HG03442 (cell line): Measurements from ENCODE around the gene EVI2A.
"Not testable (repeated sequence)": the region's sequence is repeated elsewhere in the genome, so short reads cannot be mapped to it uniquely, and the experiment has no call there.

Experiments
- ATAC-seq: cut with Tn5 transposase; IDR thresholded peaks from one replicate; pipeline ENCODE4 v1.9.1; 2021; ENCODE audit warnings: mild to moderate bottlenecking, moderate library complexity; ENCODE audit not compliant: unreplicated experiment

Gene EVI2A

DNA sequence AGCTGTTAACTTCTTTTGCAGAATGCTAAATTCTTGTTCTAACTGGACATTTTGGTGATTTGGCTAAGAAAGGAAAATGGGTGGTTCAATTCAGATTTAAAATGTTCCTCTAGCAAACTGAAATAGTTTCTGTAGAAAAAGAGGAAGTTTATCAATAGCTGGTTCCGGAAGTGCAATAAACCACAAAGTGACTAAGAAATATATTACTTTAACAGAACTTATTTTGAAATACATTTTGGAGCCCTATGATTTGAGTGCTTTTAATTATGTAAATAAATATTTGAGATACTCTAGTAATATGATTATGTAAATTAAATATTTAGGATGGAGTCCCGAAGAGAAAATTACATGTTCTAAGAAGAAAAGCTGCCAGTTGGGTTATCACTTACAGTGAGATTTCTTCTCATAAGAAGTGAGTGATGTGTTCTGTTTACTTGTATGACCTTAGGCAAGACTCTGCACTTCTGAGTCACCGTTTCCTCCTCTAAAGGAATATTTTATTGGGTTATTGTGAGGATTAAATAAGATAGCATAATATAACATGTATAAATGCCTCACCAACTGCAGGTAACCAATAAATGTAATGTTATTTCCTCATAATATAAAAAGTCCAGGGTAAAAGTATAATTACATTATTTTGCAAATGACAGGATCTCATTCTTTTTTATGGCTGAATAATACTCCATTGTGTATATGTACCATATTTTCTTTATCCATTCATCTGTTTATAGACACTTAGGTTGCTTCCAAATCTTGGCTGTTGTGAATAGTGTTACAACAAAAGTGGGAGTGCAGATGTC, 7.2 kb downstream of the EVI2A start, which contains the start of gene EVI2B:
TSS of gene EVI2B (minus strand) at position 73 of the 800 bp plus-strand sequence. CDS start 8,445 bp downstream, outside the sequence.
- ATAC-seq, result no peak

DNA sequence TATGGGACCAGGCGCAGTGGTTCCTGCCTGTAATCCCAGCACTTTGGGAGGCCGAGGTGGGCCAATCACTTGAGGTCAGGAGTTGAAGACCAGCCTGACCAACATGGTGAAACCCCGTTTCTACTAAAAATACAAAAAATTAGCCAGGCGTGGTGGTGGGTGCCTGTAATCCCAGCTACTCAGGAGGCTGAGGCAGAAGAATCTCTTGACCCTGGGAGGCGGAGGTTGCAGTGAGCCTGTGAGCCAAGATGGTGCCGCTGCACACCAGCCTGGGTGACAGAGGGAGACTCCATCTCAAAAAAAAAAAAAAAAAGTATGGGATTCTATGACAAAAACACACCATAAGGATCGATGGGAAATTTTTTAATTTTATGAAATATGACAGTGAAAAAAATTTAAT, 9.2 kb downstream of the EVI2A start:
- ATAC-seq, result not testable (repeated sequence)

DNA sequence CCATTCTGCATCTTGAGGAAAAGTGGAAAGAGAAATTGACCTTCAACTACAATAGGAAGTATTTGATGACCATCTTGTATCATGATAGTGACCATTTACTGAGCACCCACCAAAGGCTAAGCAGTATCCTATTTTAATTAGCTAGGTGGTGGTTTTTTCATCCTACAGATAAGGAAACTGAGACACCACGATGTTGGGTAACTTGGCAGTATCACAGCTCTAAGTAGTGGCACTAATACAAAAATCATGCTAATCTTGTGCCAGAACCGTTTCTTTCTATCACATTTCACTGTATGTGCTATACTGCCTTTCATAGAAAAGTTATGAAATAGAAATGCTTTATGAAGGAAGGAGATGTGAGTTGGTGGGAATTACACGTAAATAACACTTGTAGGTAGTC, 9.9 kb downstream of the EVI2A start:
- no peak for ATAC-seq

DNA sequence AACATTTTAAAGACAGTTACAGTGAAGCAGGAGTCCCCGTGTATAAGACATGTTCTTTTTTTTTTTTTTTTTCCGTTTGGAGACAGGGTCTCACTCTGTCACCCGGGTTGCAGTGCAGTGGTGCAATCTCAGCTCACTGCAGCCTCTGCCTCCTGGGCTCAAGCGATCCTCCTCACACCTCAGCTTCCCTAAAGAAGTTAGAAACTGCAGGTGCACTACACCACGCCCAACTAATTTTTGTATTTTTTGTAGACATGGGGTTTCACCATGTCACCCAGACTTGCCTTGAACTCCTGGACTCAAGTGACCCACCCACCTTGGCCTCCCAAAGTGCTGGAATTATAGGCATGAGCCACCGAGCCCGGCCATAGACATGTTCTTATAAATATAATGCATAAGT, 10.5 kb downstream of the EVI2A start:
- ATAC-seq, result no peak

DNA sequence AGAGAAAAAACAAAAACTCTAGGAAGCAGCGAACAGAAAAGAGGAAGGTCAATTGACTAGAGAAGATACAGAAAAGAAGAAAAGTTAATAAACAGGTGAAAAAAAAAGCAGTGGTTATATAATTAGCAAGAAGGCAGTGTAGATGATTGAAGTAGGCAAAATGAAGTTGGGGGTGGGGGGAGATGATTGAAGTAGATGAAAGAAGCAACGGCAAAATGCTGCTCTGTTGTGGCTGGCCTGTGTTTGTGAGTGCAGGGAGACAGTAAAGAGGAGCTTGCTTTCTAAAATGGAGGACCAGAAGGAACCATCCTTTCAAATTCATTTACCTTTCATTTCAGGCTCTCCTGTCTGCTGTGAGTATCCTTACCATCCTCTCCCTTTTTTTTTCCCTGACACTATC, 11.2 kb downstream of the EVI2A start:
- no peak for ATAC-seq

DNA sequence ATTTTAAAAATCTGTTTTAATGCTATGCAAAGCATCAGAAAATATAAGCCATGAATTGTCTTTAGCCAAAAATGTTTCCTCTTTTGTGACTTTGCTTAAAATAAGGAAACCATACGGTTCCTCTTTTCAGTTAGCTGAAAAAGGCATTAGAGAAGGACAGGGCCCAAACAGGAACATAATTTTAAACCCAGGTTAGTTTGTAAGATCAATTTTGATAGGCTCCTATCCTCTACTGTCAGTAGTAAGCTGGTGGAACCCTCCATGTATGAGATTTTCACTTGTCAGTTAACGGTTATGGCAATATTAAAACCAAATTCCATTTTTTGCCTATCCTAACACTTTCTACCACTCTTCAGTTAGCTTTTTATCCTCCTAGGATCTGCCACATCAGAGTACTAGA, 11.9 kb downstream of the EVI2A start:
- ATAC-seq, result no peak

DNA sequence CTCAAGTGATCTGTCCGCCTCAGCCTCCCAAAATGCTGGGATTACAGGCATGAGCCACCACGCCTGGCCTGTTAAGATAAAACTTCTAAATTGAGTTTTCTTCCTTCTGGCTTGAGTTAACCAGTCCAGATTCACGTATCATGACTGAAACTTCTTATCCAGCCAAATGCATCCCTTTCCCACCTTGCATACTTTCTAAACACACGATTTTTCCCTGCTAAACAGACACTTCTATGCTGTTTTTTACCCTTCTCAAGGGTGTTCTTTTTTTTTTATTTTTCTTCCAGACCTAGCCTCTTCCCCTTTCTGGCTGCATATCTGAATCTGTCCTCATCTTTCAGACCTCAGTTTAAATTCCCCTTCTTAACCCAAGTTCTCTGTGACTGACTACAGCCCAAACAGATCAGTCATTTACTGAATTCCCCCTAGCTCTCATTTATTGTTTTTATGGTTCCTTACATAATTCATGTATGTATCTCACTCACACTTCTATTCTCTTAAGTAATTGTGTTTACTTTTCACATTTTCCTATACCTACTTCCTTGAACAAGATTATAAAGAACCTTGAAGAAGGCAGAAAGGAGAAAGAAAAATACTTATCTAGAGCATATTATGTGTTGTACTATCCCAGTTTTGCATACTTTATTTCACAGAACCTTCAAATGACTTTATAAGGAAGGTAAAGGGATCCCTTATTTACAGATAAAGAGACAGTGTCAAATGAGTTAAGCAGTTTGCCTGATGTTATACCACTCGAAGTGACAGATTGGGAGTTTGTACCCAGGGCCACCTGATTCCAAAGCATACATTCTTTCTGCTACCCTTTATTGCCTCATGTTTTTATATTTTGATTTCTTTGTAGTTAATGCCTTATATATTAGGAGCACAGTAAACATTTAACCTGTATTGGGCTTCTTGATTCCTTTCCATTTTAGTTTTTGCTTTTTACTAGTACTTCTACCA, 12.8 kb downstream of the EVI2A start:
- ATAC-seq, result no peak

DNA sequence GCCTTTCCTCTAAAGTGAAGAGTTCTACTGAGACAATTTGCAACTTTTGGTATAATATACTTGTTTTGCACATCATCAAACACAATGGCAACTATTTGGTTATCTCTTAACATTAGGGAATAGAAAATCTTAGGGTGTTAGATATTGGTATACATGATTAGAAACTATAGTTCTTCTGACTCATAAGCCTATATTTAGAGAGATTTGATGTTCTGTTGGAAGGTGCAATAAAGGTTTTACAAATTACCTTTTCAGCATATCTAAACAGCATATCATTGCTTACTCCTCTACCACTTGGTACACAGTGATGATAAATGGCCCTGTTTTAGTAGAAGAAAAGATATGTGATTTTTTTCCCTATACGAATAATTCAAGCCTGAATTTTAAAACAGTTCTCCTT, 13.8 kb downstream of the EVI2A start:
- ATAC-seq, result no peak

DNA sequence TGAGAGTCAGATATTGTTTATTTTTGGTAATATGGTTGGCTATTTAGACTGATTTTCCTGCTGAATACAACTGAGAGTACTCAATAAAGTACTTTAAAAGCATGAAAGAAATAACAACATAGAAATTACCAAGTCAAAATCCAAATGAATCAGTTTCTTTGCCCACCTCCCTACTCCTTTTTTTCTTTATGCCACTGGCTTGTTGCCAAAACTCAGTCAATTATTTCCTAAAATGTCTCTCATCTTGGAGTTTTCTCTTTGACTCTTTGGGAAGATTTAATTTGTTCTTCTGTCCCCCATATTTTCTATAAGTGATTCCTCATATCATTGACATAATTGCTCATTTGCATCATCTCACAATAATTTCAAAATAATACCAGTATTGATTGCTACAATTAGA, 21.8 kb downstream of the EVI2A start:
- no peak for ATAC-seq

DNA sequence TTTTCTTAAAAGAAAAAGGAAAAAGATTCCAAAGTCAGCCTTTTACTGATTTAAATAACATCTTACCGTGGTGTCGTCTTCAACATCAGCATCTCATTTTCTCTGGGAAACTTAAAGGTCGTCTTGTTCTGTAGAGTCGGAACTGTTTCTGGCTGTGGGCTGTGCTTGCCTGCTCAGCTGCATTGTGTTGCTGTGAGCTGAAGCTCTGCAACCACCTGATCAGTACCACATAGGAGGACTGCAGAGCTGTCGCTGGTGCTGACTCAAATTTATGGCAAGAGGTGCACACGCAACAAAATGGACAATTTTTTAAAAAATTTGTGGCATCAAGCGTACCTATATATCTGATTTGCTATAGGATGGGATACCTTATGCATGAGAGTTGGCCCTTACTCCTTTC, 24.3 kb downstream of the EVI2A start, which contains the start of gene OMG:
TSS of gene OMG (minus strand) at position 150 of the 400 bp plus-strand sequence. CDS start 908 bp downstream, outside the sequence.
- ATAC-seq, result no peak

DNA sequence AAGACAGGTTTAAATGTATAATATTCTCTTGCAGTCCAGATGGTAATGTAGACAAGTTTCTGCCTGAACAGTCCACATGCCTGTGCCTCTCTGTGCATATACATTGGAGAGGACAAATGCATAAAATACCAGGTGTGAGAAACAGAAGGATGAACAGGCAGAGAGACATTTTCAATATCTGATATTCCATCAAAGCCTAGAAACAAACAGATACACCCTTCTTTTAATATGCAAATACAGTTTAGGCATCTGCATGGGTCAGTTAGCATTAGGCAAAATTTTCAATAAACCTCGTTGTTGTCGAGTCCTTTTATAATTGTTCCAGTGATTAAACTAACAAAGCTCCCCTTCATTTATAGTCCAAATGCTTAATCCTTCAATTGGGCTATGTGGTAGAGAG, 25.3 kb downstream of the EVI2A start:
- ATAC-seq, result no peak

DNA sequence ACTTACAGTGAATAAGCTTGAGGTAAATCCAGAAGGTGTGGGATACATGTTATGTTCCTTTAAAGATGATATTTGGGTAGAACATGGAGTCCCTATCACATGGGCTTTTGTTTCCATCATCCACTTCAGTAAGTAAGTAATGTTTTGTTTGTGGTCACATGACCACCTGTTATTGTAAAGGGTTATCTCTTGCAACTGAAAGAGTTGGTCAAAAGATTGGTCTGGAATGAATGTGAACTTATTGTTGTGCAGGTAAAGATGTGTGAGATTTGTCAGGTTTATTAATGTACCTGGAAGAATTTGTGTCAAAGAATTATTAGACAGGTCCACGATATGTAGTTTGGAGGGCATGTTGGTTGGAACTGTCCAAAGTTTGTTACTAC, 25.9 kb downstream of the EVI2A start:
- no peak for ATAC-seq

DNA sequence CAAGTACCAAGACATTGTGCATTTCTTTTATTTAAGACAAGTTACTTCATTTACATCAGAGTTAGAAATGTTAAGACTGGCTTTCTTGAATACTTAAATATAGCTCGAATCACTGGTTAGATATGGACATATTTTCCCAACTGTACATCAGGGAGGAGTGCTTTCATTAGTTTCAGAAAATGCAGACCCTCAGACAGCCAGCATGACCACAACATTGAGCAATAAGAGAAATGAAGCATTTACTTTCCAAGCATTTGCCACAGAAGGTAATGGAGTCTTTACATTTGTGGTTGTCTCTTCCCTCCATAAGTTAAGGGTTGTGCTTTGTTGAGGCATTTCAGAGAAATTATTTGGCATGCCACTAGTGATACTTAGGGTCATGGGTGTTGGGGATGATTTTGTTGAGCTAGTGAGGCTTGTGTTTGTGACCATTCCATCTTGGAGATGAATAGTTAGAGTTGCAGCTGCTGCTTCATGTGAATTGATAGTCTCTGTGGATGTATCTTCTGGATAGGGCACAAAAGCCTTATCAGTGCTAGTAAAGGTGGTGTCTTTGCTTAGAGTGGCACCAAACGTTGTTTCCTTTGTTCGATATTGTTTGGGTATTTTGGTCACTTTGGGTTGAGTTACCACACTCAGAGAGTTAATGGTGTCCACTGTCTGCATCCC, 26.5 kb downstream of the EVI2A start:
- ATAC-seq, result no peak

DNA sequence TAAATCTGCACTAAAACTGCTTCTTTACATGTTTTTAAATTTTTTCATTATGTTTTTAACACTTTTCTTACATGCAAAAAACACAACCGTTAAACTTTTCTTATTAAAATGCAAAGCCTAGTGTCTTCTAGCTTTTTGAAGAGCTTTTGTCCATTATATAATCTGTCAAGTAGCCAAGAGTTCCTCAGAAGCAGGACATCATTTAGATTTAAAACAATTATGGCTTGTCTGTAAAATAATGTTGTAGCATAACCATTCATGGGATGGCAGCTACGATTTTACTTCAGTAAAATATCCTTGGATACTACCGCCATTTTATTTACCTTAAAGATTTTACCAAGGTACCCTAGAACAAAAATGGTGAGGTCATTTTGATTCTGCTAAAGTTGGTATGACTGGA, 27.2 kb downstream of the EVI2A start:
- ATAC-seq, result no peak

DNA sequence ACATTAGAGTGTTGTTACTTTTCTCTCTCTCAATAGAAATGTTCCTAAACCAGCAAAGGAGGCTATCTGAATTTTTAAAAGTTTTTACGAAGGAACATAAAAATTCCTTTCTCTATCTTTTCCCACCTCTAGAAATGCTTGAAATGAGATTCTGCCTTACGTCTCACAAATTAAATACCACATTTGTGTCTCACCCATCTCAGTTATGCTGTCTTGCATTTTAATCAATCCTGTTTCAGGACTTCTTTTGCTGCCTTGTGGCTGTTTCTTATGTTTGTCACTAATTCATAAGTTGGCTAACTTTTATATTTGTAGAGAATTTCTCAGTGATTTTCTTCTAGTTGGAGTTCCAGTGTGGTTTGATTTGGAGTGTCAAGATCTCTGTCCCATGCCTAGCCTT, 27.8 kb downstream of the EVI2A start:
- ATAC-seq, result no peak

DNA sequence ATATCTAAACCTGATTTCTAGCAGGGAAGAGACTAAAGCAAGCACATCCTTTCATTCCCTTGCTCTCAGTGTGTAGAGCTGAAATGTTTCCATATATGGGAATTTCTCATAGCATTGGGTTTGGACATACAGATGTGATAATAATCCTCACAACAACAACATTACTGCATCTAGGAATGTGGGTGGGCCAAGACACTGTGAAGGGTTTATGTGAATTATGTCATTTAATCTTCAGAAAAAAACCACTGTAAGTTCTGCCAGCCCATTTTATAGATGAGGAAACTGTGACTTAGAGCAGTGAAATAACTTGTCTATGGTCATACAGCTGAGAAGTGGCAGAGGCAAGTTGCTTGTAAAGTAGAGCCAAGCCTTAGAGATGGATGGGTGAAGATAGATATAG, 29.6 kb downstream of the EVI2A start:
- no peak for ATAC-seq

DNA sequence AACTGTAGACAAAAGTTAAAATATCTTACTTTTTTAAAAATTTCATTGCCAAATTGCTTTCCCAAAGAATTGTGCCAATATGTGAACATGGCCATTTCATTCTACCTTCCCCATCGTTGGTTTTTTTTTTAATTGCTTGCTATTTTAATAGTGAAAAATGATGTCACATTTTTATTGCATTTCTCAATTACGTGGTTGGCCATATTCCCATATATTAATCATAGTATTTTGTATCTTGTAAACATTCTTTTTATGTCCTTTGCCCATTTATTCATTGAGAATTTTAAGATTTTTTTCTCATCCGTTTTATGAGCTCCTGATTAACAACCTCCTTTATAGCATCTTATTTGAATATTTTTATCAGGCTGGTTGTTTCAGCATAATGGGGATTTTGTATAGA, 31.6 kb downstream of the EVI2A start:
- no peak for ATAC-seq

DNA sequence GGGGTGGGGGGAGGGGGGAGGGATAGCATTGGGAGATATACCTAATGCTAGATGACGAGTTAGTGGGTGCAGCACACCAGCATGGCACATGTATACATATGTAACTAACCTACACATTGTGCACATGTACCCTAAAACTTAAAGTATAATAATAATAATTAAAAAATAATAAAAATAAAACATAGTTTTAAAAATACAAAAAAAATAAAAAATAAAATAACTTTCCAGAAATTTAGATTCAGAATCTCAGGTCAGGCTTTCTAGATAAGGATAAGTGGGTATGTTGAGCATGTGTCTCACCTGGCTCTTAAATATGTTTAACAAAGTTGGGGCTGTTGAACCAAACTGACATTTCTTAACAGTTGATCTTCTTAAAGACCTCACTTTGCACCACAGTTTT, 33.5 kb downstream of the EVI2A start:
- ATAC-seq, result not testable (repeated sequence)

DNA sequence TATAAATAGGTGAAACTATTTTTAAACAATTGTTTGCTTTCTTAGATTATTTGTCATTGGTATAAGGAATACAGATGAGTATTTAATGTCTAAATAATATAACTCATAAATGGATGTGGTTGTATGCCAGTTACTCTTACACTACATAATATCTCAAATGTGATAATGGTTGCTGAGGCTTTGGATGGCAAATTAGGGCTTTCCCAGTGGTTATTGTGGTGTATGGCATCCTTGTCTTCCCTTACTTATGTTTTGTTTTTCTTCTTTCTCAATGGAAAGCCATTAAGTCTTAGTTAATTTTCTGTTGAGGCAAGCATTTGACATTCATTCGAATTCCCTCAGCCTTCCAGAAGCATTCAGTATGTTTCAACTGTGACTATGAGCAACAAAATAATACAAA, 34.8 kb downstream of the EVI2A start:
- no peak for ATAC-seq

DNA sequence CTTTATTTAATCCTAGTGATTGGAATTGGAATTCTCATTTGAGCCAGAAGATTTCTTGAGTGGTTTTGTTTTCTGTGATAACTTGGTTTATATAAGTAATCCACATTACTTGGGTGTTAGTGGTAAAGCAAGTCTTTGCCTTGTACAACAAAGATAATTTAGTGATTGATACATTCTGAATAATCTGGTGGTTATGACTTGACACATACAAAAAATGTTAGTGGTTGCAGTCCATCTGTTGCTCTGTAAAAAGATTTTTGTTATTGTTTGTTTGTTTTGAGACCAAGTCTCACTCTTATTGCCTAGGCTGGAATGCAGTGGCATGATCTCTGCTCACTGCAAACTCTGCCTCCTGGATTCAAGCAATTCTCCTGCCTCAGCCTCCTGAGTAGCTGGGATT, 37.6 kb downstream of the EVI2A start:
- ATAC-seq, result no peak

DNA sequence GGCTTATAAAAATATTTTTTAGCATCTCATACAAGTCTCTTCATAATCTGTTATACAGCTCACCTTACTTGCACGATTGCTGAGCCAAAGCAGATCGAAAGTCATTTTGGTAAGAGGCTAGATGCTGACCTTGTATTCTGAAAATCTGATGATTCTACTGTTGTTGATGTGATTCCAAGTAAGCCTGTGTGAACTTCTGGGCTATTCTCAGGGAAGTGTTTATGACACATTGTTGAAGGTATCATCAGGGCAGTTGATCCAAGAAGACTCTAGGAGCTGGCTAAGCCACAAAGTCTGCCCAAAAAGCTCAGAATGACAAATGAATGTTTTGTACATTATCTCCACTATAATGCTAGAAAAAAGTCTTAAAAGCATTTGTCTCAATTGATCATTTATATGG, 40.4 kb downstream of the EVI2A start:
- no peak for ATAC-seq
